ENCODE measurements around the gene MXI1.
"Not testable (repeated sequence)": the region's sequence is repeated elsewhere in the genome, so short reads cannot be mapped to it uniquely, and the experiment has no call there.

Gene MXI1

GRCh38 chr10:110263164-110263563, 55.8 kb downstream of the MXI1 start:
- no peaks in the 10 kb centered on the region for H3K36me3 Mint-ChIP-seq
- H3K27ac Mint-ChIP-seq = no peak overlapping the region
- H3K27me3 Mint-ChIP-seq = no peaks in the 10 kb centered on the region
- H3K4me3 Mint-ChIP-seq = no peak overlapping the region
- H3K9me3 Mint-ChIP-seq (ENCODE audit: low read depth) = no peaks in the 10 kb centered on the region
- peaks cover 5% of the 10 kb centered on the region for H3K4me1 Mint-ChIP-seq (ENCODE audit: low read depth)

GRCh38 chr10:110265573-110266193, 58.3 kb downstream of the MXI1 start:
- Mint-ChIP-seq H3K9me3 (ENCODE audit: low read depth) (no peaks in the 10 kb centered on the region), H3K27me3 (no peaks in the 10 kb centered on the region), H3K27ac (no peak overlapping the region), H3K4me1 (ENCODE audit: low read depth) (peaks cover 24% of the 10 kb centered on the region), H3K4me3 (no peak overlapping the region), H3K36me3 (no peaks in the 10 kb centered on the region)

- no peaks in the 10 kb centered on the region for H3K27me3 Mint-ChIP-seq
- H3K4me3 Mint-ChIP-seq = no peak overlapping the region
- H3K4me1 Mint-ChIP-seq (ENCODE audit: low read depth) = peaks cover 24% of the 10 kb centered on the region
- H3K36me3 Mint-ChIP-seq = no peaks in the 10 kb centered on the region
- H3K9me3 Mint-ChIP-seq (ENCODE audit: low read depth) = no peaks in the 10 kb centered on the region
- H3K27ac Mint-ChIP-seq = no peak overlapping the region
Observed at GRCh38 chr10:110267276-110267675, 59.9 kb downstream of the MXI1 start.

GRCh38 chr10:110268442-110268841, 61.0 kb downstream of the MXI1 start:
- peaks cover 29% of the 10 kb centered on the region for H3K4me1 Mint-ChIP-seq (ENCODE audit: low read depth)
- no peaks in the 10 kb centered on the region for H3K27me3 Mint-ChIP-seq
- no peak overlapping the region for H3K27ac Mint-ChIP-seq
- H3K36me3 Mint-ChIP-seq = no peaks in the 10 kb centered on the region
- H3K4me3 Mint-ChIP-seq = no peak overlapping the region
- H3K9me3 Mint-ChIP-seq (ENCODE audit: low read depth) = no peaks in the 10 kb centered on the region

- H3K27ac Mint-ChIP-seq = no peak overlapping the region
- no peaks in the 10 kb centered on the region for H3K27me3 Mint-ChIP-seq
- H3K9me3 Mint-ChIP-seq (ENCODE audit: low read depth) = no peaks in the 10 kb centered on the region
- H3K4me1 Mint-ChIP-seq (ENCODE audit: low read depth) = peaks cover 35% of the 10 kb centered on the region
- peak overlapping the region; percentile 62 for H3K4me3 Mint-ChIP-seq
- no peaks in the 10 kb centered on the region for H3K36me3 Mint-ChIP-seq
Observed at GRCh38 chr10:110268971-110269370, 61.6 kb downstream of the MXI1 start.

- no peaks in the 10 kb centered on the region for H3K27me3 Mint-ChIP-seq
- H3K4me1 Mint-ChIP-seq (ENCODE audit: low read depth) = peaks cover 42% of the 10 kb centered on the region
- peak overlapping the region; percentile 62 for H3K4me3 Mint-ChIP-seq
- no peaks in the 10 kb centered on the region for H3K36me3 Mint-ChIP-seq
- no peaks in the 10 kb centered on the region for H3K9me3 Mint-ChIP-seq (ENCODE audit: low read depth)
- no peak overlapping the region for H3K27ac Mint-ChIP-seq
Observed at GRCh38 chr10:110269374-110270318, 62.2 kb downstream of the MXI1 start.

GRCh38 chr10:110272995-110273394, 65.6 kb downstream of the MXI1 start:
- H3K36me3 Mint-ChIP-seq; H3K4me3 Mint-ChIP-seq; H3K27me3 Mint-ChIP-seq; H3K9me3 Mint-ChIP-seq (ENCODE audit: low read depth): not testable (repeated sequence)
- H3K27ac Mint-ChIP-seq = peak overlapping the region; percentile 59
- peaks cover 45% of the 10 kb centered on the region for H3K4me1 Mint-ChIP-seq (ENCODE audit: low read depth)

- Mint-ChIP-seq H3K36me3 (peaks cover 3% of the 10 kb centered on the region), H3K9me3 (ENCODE audit: low read depth) (no peaks in the 10 kb centered on the region), H3K27ac (peak overlapping the region; percentile 87), H3K27me3 (no peaks in the 10 kb centered on the region), H3K4me3 (peak overlapping the region; percentile 71), H3K4me1 (ENCODE audit: low read depth) (peaks cover 41% of the 10 kb centered on the region)
Observed at GRCh38 chr10:110273474-110273873, 66.1 kb downstream of the MXI1 start.

GRCh38 chr10:110274072-110274627, 66.7 kb downstream of the MXI1 start:
- Mint-ChIP-seq H3K27me3 (no peaks in the 10 kb centered on the region), H3K27ac (no peak overlapping the region), H3K4me1 (ENCODE audit: low read depth) (peaks cover 42% of the 10 kb centered on the region), H3K4me3 (no peak overlapping the region), H3K9me3 (ENCODE audit: low read depth) (no peaks in the 10 kb centered on the region), H3K36me3 (peaks cover 3% of the 10 kb centered on the region)

- Mint-ChIP-seq H3K4me1 (ENCODE audit: low read depth) (peaks cover 39% of the 10 kb centered on the region), H3K27me3 (no peaks in the 10 kb centered on the region), H3K27ac (peak overlapping the region; percentile 46), H3K36me3 (peaks cover 3% of the 10 kb centered on the region), H3K4me3 (no peak overlapping the region), H3K9me3 (ENCODE audit: low read depth) (no peaks in the 10 kb centered on the region)
Observed at GRCh38 chr10:110274647-110275046, 67.2 kb downstream of the MXI1 start.

- H3K4me1 Mint-ChIP-seq (ENCODE audit: low read depth) = peaks cover 36% of the 10 kb centered on the region
- no peak overlapping the region for H3K4me3 Mint-ChIP-seq
- H3K27me3 Mint-ChIP-seq = no peaks in the 10 kb centered on the region
- H3K36me3 Mint-ChIP-seq = peaks cover 3% of the 10 kb centered on the region
- no peaks in the 10 kb centered on the region for H3K9me3 Mint-ChIP-seq (ENCODE audit: low read depth)
- peak overlapping the region; percentile 34 for H3K27ac Mint-ChIP-seq
Observed at GRCh38 chr10:110275128-110275729, 67.8 kb downstream of the MXI1 start.

- H3K4me1 Mint-ChIP-seq (ENCODE audit: low read depth) = peaks cover 33% of the 10 kb centered on the region
- H3K4me3 Mint-ChIP-seq = no peak overlapping the region
- no peak overlapping the region for H3K27ac Mint-ChIP-seq
- H3K27me3 Mint-ChIP-seq = no peaks in the 10 kb centered on the region
- no peaks in the 10 kb centered on the region for H3K9me3 Mint-ChIP-seq (ENCODE audit: low read depth)
- peaks cover 3% of the 10 kb centered on the region for H3K36me3 Mint-ChIP-seq
Observed at GRCh38 chr10:110276603-110277002, 69.2 kb downstream of the MXI1 start.

- peaks cover 3% of the 10 kb centered on the region for H3K36me3 Mint-ChIP-seq
- H3K4me3 Mint-ChIP-seq = no peak overlapping the region
- no peaks in the 10 kb centered on the region for H3K27me3 Mint-ChIP-seq
- H3K9me3 Mint-ChIP-seq (ENCODE audit: low read depth) = no peaks in the 10 kb centered on the region
- H3K27ac Mint-ChIP-seq = no peak overlapping the region
- peaks cover 33% of the 10 kb centered on the region for H3K4me1 Mint-ChIP-seq (ENCODE audit: low read depth)
Observed at GRCh38 chr10:110277591-110277990, 70.2 kb downstream of the MXI1 start.

GRCh38 chr10:110278562-110279406, 71.4 kb downstream of the MXI1 start:
- no peak overlapping the region for H3K4me3 Mint-ChIP-seq
- H3K9me3 Mint-ChIP-seq (ENCODE audit: low read depth) = no peaks in the 10 kb centered on the region
- peaks cover 24% of the 10 kb centered on the region for H3K4me1 Mint-ChIP-seq (ENCODE audit: low read depth)
- peaks cover 3% of the 10 kb centered on the region for H3K36me3 Mint-ChIP-seq
- H3K27ac Mint-ChIP-seq = no peak overlapping the region
- H3K27me3 Mint-ChIP-seq = no peaks in the 10 kb centered on the region

Data from activated naive CD8-positive, alpha-beta T cell (primary cell).